Kidney epithelial cell (primary cell): ENCODE measurements around the gene ZCWPW1. TPM values are rescaled to one million over a fixed set of nuclear protein-coding genes. Genes with fewer than 3 reads are reported as not detected.
"Not testable (repeated sequence)": the region's sequence is repeated elsewhere in the genome, so short reads cannot be mapped to it uniquely, and the experiment has no call there.

Source experiments
- DNase-seq: peaks from one replicate; pipeline ENCODE4 v3.0.0-alpha.2; 2010; ENCODE audit warnings: low read depth
- H3K27me3 ChIP-seq: 2 replicates; pipeline ENCODE4 v1.6.0; 2011; ENCODE audit warnings: low read length; ENCODE audit not compliant: control insufficient read depth, insufficient read depth
- H3K36me3 ChIP-seq: 2 replicates; pipeline ENCODE4 v1.5.1; 2011; ENCODE audit warnings: low read length; ENCODE audit not compliant: control insufficient read depth, insufficient read depth
- H3K4me3 ChIP-seq: 2 replicates; pipeline ENCODE4 v1.5.1; 2011; ENCODE audit warnings: low read depth, mild to moderate bottlenecking, control low read depth, low read length
- total RNA-seq: library from RNA; depleted of rRNA; stranded (reverse); fragments of >200 nt; gene quantifications from 2 replicates; pipeline ENCODE4 v1.2.3, GENCODE V29; 2015
- TF ChIP-seq, protein P1 (sequence below): IDR thresholded peaks from 2 replicates; pipeline ENCODE4 v1.5.1; 2011; ENCODE audit warnings: mild to moderate bottlenecking, moderate library complexity, low read length, control low read depth, inconsistent platforms; ENCODE audit not compliant: insufficient read depth, poor library complexity, severe bottlenecking

ZCWPW1 gene
- total RNA-seq, 1 donor from 2014 or later: 0.88 TPM

- TF ChIP-seq, protein P1, sequence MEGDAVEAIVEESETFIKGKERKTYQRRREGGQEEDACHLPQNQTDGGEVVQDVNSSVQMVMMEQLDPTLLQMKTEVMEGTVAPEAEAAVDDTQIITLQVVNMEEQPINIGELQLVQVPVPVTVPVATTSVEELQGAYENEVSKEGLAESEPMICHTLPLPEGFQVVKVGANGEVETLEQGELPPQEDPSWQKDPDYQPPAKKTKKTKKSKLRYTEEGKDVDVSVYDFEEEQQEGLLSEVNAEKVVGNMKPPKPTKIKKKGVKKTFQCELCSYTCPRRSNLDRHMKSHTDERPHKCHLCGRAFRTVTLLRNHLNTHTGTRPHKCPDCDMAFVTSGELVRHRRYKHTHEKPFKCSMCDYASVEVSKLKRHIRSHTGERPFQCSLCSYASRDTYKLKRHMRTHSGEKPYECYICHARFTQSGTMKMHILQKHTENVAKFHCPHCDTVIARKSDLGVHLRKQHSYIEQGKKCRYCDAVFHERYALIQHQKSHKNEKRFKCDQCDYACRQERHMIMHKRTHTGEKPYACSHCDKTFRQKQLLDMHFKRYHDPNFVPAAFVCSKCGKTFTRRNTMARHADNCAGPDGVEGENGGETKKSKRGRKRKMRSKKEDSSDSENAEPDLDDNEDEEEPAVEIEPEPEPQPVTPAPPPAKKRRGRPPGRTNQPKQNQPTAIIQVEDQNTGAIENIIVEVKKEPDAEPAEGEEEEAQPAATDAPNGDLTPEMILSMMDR: no peak
- H3K36me3 ChIP-seq: no peaks in the 10 kb centered on the region
- H3K4me3 ChIP-seq: no peak overlapping the region
- DNase-seq: no peak
- H3K27me3 ChIP-seq: peaks cover 11% of the 10 kb centered on the region
These were observed 40.8 kb downstream of the ZCWPW1 start for GRCh38 chr7:100387695-100388094.

DNA sequence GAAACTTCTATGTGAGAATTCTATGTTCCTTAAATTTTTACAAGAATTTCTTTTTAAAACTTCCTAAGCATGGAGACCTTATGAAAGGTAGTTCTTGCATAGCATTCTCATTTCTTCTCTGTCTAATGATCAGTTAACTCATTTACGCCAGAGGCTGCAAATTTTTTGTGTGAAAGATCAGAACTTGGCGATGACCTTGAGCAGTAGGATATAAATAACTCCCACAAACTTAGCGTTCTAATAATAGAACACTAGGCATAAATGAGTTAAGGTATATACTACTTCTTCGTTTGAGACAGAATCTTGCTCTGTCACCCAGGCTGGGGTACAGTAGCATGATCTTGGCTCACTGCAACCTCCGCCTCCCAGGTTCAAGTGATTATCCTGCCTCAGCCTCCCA lies 41.6 kb downstream of the ZCWPW1 start:
- Histone ChIP-seq H3K36me3 (no peaks in the 10 kb centered on the region), H3K4me3 (no peak overlapping the region), H3K27me3 (peaks cover 11% of the 10 kb centered on the region)
- DNase-seq: no peak
- TF ChIP-seq, protein P1: no peak

- no peak overlapping the region for H3K4me3 ChIP-seq
- peaks cover 3% of the 10 kb centered on the region for H3K27me3 ChIP-seq
- TF ChIP-seq, protein P1: no peak
- no peak for DNase-seq
- no peaks in the 10 kb centered on the region for H3K36me3 ChIP-seq
These were observed 43.7 kb downstream of the ZCWPW1 start for GRCh38 chr7:100384628-100385294.

- DNase-seq, H3K4me3 ChIP-seq, H3K27me3 ChIP-seq, H3K36me3 ChIP-seq: not testable (repeated sequence)
These were observed 46.2 kb downstream of the ZCWPW1 start for GRCh38 chr7:100382234-100382853.

GRCh38 chr7:100381531-100382233 lies 46.8 kb downstream of the ZCWPW1 start:
- H3K36me3 ChIP-seq, H3K4me3 ChIP-seq, H3K27me3 ChIP-seq, DNase-seq: not testable (repeated sequence)

DNA sequence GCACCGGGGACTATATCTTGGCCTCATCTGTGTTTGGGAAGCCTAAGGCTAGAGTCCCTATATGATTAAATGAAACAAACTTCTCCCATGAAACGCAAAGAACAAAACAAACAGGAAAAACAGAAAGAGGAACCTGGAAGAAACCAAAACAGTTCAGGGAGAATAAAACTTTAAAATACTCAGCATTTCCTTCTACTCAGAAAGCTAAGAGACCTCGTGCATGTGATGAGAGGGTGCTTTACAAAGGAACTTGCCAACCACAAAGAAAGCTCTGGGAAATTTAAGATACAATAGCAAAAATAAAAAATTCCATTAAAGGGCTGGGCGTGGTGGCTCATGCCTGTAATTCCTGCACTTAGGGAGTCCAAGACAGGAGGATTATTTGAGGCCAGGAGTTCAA lies 48.3 kb downstream of the ZCWPW1 start:
- TF ChIP-seq, protein P1: no peak
- Histone ChIP-seq H3K36me3 (no peaks in the 10 kb centered on the region), H3K4me3 (no peak overlapping the region), H3K27me3 (no peaks in the 10 kb centered on the region)
- DNase-seq: no peak
